RWPE1 (cell line): ENCODE results near the gene AP1G1.

Source experiments
- CTCF ChIA-PET: fragments of 350-600 bp; sonication (Branson Sonifier 250); formaldehyde crosslinking; extraction: SDS; loops from one replicate; lab custom pipeline; 2021; lab: Yijun Ruan, JAX
- POLR2A ChIA-PET: fragments of 400-600 bp; formaldehyde crosslinking; extraction: SDS; loops from one replicate; lab custom pipeline; 2020; ENCODE audit warnings: antibody characterized with exemption; ENCODE audit not compliant: low non-redundant PET; lab: Yijun Ruan, JAX
- DNase-seq: peaks from one replicate; pipeline ENCODE4 v3.0.0; 2012; ENCODE audit warnings: low spot score
- H3K27ac ChIP-seq: fragments of 450-650 bp; 2 replicates; pipeline ENCODE4 v1.5.1; 2017
- CTCF ChIP-seq: fragments of 450-650 bp; conservative IDR thresholded peaks from 2 replicates; pipeline ENCODE4 v1.5.1; 2017; ENCODE audit warnings: low read depth, mild to moderate bottlenecking

AP1G1 gene

GRCh38 chr16:71781741-71782140 lies 26.9 kb downstream of the AP1G1 start:
- CTCF ChIA-PET: interaction anchor here (0.5 to 0.6 kb wide), 3 partner anchors 58 to 180 kb away, joined by 3 to 5 read pairs (median 3); no protein-coding TSS in a partner anchor
- DNase-seq: peak; percentile 9

GRCh38 chr16:71780521-71781089 lies 28.0 kb downstream of the AP1G1 start:
- no peak for DNase-seq
- CTCF ChIA-PET: no interaction called here
- no peak overlapping the region for H3K27ac ChIP-seq
- POLR2A ChIA-PET: no interaction called here
- no peak for TF ChIP-seq CTCF

More at GRCh38 chr16:71781741-71782140, 26.9 kb downstream of the AP1G1 start:
- no peak for TF ChIP-seq CTCF
- H3K27ac ChIP-seq: no peak overlapping the region
- POLR2A ChIA-PET: no interaction called here

- no peak for TF ChIP-seq CTCF
- CTCF ChIA-PET: no interaction called here
These were observed 29.9 kb downstream of the AP1G1 start for GRCh38 chr16:71778780-71779179.

GRCh38 chr16:71777329-71777728 lies 31.3 kb downstream of the AP1G1 start:
- ChIA-PET CTCF (no interaction called here), POLR2A (interaction anchor here (0.6 kb wide), 1 partner anchor 149 kb away, joined by 4 read pairs; no protein-coding TSS in a partner anchor)
- H3K27ac ChIP-seq: no peak overlapping the region
- DNase-seq: no peak
- no peak for TF ChIP-seq CTCF

More at GRCh38 chr16:71778780-71779179, 29.9 kb downstream of the AP1G1 start:
- POLR2A ChIA-PET: no interaction called here
- H3K27ac ChIP-seq: no peak overlapping the region
- no peak for DNase-seq

- H3K27ac ChIP-seq: no peak overlapping the region
- no peak for DNase-seq
- TF ChIP-seq CTCF: no peak
- ChIA-PET POLR2A (no interaction called here), CTCF (no interaction called here)
These were observed 32.7 kb downstream of the AP1G1 start for GRCh38 chr16:71775949-71776348.

- no peak overlapping the region for H3K27ac ChIP-seq
- POLR2A ChIA-PET: no interaction called here
- no peak for TF ChIP-seq CTCF
- DNase-seq: no peak
- CTCF ChIA-PET: interaction anchor here (0.6 kb wide), 1 partner anchor 89 kb away, joined by 3 read pairs; no protein-coding TSS in a partner anchor
These were observed 37.1 kb downstream of the AP1G1 start for GRCh38 chr16:71771571-71771970.
